Smooth muscle cell of the brain vasculature (primary cell): ENCODE measurements around the gene GNAT1.
"Not testable (repeated sequence)": the region's sequence is repeated elsewhere in the genome, so short reads cannot be mapped to it uniquely, and the experiment has no call there.

Experiments used
- DNase-seq: peaks from one replicate; pipeline ENCODE4 v3.0.0-alpha.2; 2012; ENCODE audit warnings: low read depth, low spot score

Gene GNAT1

DNA sequence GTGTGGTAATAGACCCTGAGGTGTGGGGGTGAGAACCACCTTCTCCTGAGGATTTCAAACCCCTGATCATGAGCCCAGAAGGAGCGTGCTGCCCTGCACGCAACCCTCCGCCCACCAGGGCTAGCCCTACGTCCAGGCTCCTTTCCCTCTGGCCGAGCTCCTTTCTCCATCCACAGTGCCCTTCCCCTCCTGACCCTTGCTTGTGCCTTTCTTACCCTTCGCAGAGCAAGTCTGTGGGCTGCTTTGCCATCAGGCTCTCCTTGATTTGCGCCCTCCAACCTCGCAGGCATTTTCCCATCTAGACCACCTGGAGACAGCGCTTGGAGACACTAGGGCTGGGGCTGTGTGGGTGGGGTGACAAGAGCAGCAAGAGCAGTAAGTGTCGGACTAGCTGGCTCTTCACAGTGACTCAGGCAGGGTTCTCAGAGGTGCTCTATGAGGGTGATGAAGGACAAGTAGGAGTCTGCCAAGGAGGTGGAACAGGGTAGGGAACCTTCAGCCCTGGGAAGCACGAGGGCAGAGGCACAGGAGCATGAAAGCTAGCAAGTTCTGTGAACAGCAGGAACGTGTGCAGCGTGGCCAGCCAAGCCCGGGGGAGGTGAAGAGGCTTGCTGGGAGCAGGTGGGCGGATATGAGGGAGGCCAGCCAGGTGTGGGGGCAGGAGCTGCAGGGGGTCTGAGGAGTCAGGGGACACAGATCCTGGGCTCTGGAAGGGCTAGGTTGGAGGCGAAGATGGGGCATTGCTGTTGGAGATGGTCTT, 11.1 kb downstream of the GNAT1 start:
- no peak for DNase-seq

DNA sequence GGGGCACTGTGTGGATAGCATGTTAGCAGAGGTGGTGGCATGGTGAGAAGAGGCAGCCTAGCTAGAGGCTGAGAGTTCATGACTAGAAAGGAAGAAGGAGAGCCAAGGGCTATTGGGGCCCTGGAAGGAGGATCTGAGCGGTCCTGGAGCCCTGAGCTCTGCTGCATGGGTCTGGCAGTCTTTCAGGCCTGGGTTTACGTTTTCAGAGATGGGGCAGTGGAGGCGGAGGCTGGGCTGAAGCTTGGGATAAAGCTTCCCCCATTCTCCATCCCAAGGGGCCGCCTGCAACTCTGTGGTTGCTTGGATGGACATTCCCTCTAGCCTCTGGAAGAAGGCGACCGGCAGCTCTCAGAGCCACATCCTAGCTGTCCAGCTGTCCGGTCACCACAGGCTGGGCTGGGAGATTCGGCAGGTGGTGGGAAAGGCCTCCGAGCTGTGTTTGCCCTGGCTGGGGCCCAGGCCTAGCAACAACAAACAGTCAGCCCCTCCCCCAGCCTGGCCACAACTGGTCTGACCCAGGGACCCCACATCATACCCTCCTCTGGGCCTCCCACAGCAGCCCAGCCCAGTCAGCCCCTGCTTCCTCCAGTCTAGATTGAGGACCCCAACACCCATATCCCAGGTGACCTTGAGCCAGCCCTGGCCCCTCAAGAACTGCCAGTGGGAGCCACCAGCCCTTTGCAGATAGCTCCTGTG, 11.9 kb downstream of the GNAT1 start:
- DNase-seq = no peak

DNA sequence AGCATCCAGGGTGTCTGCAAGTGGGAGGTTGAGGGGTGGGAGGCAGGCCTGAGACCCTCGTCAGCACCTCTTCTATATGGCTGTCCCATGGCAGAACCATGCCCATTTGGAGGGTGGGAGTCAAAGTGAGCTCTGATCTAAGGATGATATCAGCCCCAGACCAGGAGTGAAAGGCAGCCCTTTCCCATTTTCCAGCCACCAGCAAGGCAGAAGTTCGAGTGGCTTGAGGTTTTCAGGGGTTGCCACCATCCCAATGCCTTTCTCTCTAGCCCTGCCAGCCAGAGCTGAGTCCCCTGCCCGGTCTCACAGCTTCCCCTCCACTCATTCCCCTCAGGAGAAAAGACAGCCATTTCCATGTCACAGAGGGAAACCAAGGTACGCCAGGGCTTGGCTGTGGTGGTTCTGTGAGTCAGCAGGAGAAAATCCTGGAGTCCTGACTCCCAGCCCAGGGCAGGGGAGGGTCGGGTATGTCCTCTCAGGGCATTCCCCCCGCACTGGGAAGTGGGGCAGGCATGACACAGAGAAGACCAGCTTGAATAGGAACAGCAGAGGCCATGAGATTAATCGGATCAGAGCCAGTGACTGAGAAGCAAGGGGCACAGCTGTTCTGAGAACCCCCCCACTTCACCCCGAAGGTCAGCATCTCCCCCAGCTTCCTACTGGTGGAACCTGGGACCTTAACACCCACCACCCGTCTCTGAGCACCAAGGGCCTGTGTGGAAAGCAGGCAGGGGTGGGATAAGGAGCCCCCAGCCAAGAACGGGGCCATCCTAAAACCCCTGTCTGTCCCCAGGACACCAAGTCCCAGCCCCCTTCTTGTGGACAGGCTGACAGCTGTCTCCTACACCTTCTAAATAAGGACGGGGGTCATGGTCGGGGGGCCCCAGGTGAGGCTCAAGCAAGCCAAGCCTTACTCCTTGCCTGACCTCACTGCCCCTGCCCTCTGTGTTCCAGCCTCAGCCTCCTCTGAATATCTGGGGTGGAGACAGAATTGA, 12.7 kb downstream of the GNAT1 start:
- DNase-seq = no peak

DNA sequence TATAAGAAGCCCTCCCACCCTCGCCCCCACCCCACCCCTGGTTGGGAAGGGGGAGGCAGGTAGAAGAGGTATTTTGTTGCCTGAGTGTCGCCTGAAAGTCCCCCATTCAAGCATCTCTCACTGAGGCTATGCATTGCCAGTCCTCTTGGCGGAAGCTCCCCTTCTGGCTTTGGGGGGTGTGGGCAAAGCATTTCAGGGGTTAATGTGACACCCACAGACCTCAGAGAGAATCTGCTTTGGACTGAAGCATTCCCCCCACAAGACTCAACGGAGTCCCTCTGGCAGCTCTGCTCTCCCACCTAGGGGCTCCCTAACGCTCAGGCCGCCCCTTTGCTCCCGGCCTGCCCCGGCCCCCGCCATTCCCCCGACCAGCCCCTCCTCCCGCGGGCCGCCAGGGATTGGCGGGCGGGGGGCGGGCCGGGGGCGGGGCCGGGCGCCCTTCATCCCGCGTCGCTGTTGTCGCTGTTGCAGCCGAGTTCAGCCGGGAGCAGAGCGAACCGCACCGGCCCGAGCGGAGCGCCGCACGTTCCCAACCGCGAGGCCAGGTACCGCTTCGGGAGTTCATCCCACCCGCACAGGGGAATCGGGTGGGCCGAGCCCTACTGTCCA, 13.5 kb downstream of the GNAT1 start, which contains the start of gene SLC38A3:
Gene SLC38A3, plus strand, starts transcription at position 468 of the 609 bp plus-strand sequence. CDS start 8,929 bp downstream, outside the sequence.
- DNase-seq = no peak

DNA sequence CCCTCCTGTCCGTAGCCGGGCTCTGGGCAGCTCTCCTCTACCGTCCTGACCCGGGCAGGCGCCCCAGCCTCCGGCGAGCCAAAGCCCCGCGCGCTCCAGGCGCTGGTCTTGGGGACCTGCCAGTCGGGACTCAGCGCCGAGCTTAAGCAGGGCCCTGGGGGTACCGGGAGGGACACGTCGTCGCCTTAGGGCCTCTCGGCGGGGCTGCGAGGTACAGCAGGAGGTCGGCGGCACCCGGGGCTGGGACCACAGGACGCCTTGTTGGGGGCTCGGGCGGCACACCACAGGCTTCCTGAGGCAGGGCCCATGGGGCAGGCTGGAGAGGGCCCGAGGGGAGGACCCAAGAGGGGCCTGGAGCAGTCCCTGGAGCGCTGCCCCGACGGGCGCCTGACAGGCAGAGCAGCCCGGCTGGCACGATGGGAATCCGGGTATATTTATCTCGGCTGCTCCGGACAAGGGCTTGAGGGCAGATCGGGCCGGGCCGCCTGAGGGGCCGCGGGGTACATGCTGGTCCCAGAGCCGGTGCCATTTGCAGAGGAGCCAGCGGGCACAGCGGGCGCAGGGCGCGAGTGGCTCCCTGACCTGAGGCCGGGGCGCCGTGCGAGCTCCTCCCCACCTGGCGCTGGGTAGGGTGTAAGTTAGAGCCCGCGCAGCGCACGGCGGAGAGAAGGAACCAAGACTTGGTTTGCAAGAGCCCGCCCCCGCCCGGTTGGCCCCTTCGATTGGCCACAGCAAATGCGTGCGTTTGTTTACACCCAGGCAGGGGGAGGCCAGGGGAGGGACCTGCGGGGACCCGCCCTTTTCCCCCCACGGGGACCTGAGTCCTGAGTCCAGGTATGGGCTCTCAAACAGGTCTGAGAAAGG, 14.2 kb downstream of the GNAT1 start:
- no peak for DNase-seq

DNA sequence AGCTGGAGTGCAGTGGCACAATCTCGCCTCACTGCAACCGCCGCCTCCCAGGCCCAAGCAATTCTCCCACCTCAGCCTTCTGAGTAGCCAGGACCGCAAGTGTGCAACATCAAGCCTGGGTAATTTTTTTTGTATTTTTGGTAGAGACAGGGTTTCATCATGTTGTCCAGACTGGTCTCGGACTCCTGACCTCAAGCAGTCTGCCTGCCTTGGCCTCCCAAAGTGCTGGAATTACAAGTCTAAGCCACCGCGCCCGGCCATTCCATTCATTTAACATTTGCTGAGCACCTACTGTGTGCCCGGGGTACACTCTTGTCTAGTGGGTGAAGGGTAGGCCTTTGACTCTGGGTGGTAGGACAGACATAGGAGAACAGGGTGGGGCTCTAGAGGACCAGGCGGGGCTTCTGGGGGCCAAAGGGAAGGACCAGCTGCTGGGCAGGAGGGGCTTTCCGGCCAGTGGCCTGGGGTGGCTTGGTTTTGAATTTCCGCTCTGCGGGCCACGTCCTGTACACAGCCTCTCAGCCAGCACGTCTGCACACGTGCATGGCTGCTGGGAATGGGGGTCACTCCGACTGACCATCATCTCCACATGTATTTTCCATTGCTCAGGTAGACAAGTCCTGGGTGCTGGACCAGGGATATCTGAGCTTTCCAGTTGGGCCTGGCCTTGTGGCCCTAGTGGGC, 16.1 kb downstream of the GNAT1 start:
- DNase-seq = no peak

DNA sequence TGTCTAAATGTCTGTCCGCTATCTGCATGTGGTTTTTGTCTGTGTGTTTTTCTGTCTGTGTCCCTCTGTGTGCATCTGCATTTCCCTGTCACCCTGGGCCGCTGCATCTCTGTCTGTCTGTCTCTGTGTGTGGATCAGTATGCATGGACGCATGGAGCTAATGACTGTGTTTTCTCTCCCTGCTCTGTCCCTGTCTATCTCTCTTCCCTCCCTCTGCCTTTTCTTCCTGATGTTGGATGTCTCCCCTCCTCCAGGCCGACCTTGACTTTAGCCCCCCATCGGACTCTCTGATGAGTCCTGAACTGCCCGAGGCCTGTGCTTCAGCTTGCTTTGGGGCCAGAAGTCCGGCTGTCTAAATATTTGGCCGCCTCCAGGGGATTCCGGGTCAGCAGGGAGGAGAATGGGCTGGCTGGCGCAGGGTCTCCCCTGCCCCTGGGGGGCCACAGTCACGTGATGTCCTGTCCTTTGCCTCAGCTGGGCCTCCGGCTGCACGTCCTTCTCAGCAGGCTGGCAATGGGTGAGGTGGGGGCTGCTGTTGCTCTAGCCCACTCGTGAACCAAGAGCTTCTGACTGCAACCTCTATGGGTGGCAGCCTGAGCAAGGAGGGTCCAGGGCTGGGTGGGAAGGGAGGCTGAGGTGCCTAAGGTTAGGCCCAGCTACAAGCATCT, 17.4 kb downstream of the GNAT1 start:
- no peak for DNase-seq

DNA sequence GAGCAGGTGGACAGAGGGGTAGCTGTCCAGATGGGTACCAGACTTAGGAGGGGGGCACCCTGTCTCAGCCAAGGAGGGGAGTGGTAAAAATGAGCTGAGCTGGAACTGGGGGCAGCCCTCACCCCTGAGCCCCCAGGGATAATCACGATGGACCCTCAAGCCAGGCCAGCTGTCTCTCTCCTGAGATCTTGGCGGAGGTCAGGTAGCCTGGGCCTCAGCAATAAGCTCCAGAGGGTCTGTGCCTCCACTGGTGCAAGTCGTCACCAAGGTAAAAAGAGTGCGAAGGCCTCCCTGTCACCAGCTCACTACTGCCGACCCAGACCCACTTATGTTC, 18.7 kb downstream of the GNAT1 start:
- no peak for DNase-seq

DNA sequence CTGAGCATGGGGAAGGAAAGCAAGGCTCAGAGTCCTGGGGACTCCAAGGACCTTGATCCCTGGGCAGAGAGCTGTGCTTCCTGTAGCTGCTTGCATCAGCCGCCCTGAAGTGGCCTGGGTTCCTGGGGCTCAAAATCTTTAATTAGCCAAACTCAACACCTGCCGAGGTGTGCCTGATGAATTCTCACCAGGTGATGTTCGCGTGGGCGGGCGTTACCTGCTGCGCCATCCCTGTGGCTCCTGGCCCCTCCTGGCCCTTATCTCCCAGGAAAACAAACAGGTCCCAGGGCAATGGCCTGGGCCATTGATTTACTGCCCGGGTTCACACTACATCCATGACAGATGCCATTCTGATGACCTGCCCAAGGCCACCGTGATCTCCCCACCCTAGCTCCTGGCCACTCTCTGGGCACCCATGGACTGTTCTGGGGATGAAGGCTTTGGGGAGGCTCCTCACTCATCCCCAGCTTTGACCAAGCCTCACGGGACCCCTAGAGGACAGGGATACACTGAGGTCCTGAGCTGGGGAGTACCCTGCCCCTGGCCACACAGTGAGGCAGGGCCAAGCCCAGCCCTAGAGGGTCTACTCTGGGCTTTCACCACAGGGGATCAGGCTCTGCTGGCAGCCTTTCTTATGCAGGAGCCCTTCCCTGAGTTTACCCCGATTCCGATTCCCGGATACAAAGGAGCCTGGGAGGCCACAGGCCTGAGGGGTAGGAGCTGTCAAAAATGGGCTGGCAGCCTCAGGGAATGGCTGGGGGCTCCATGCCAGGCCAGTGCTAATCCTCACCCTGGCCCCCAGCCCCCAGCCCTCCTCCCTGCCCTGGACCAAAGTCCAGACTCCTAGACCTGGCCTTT, 19.3 kb downstream of the GNAT1 start:
- no peak for DNase-seq

DNA sequence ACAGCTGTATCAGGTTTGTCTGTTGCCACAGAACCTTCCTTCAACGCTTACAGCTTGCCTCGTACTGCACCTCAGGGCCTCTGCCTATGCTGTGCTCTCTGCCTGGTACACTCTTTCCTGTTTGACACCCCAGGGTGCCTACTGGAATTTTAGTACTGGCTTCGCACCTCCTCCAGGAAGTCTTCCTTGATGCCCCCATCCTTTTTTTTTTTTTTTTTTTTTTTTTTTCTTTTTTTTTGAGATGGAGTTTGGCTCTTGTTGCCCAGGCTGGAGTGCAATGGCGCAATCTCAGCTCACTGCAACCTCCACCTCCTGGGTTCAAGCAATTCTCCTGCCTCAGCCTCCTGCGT, 19.9 kb downstream of the GNAT1 start:
- DNase-seq = not testable (repeated sequence)

DNA sequence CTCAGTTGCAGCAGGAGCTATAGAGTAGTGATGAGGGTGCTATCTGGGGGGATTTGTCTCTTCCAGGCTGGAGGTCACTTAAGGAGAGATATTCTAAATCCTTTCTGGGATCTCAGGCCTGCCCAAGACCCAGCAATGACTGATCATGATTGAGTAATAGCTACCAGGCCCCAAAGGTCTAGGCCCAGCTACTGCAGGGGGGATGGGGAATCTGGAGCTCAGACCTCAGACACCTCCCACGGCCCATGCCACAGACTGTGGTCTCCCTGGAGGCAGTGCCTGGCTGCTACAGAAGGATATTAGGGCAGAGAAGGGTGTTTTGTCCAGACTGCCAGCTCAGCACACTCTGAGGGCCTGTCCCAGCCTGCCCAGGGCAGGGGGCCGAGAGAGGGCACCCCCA, 20.5 kb downstream of the GNAT1 start:
- DNase-seq = no peak

DNA sequence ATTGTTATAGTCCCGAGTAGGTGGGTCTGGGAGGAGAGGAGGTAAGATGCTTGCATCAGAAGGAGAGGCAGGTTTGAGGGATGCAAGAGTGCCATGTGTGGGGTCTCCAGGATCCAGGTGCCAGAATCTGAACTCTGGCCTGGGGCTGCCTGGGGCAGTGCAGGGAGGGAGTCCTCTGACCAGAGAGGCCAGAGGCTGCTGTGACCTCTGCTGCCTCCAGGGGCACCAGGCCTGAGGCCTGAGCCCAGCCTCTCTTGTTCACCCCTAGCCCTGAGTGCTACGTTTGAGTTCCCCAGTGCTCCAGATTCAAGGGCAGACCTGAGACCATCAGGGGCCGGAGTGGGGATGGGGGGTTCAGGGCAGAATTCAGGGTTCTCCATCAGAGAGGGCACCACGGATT, 21.1 kb downstream of the GNAT1 start:
- DNase-seq = no peak

DNA sequence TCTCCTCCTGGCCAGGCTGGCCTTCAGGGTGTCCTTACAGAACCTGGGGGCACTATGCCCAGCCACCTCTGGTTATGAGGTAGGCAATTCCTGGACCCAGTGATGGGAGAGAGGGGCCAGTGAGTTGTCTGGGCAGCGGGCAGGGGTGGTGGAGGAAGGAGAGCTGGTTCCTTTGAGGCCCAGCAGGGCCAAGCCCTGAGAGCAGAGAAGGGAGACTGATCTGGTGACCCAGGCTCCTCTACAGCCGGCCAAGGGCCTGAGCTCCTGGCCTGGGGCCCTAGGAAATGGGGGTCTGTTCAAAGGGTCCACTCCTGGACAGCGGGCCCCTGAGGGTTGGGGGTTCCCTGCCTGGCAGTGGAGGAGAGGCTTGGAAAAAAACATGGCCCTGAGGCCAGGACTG, 21.6 kb downstream of the GNAT1 start:
- no peak for DNase-seq

DNA sequence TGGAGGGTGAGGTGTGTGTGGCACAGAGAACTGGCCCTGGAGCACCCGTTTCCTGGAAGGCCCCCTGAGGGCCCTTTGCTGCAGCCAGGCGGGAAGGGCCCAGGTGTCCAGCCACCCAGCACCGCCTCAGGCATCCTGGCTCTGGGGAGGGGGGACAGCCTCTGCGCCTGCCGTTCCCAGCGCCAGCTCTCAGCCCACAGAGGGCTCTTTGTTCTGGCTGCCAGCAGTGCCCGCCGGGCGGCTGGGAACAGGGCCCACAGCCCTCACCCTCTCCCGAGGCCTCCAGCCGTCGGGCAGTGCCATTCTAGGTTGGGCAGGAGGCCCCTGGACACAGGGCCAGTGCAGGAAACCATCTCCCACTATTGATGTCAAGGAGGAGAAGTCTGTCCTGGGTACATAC, 22.0 kb downstream of the GNAT1 start:
- no peak for DNase-seq

DNA sequence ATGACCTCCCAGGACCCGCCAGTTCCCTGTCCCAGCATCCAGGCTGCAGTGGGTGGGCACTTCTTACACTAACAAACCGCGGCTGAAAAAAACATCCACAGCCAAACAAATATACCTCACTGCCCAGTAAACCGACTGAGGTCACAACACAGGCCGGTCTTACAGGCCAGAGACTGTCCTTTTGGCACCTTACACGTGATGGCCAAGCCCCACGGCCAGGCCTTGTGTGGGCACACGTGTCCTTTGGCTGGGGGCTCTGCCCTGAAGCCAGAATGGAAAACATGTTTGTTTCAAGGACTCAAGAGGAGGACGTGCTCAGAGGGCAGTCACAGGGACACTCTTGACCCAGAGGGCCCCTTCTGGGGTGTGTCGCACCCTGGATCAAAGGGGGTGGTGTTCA, 23.4 kb downstream of the GNAT1 start:
- DNase-seq = no peak

DNA sequence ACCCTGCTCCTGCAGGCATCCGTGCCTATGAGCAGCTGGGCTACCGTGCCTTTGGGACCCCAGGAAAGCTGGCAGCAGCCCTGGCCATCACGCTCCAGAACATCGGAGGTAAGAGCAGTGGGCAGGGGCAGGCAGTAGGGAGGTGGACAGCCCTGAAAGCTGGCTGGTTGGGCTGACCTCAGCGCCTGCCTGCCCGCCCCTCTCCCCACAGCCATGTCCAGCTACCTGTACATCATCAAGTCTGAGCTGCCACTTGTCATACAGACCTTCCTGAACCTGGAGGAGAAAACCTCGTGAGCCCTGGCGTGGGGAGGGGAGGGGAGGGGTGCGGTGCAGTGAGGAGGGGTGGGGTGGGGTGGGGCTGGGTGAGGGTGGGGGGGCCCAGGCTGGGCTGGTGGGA, 24.1 kb downstream of the GNAT1 start:
- DNase-seq = no peak

DNA sequence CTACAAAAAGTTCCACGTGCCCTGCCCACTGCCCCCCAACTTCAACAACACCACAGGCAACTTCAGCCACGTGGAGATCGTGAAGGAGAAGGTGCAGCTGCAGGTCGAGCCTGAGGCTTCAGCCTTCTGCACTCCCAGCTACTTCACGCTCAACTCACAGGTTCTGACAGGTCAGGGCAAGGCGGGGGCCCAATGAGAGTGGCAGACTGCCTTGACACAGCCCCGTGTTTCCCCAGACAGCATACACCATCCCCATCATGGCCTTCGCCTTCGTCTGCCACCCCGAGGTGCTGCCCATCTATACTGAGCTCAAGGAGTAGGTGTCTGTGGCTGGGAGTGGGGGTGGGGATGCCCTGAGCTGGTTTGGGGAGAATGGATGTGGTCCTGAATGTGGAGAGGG, 26.3 kb downstream of the GNAT1 start:
- DNase-seq = no peak

DNA sequence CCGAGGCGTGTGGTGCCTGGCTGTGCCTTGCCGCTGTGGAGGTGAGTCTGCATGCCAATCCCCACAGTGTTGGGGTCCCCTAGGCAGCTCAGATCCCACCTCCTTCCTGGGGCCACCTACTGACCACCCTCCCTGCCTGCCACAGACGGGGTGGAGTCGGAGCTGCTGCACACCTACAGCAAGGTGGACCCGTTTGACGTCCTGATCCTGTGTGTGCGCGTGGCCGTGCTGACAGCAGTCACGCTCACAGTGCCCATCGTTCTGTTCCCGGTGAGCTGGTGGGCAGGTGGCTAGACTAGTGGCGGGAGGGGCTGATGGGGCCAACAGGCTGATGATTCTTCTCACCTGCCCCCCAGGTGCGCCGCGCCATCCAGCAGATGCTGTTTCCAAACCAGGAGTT, 27.0 kb downstream of the GNAT1 start:
- no peak for DNase-seq

DNA sequence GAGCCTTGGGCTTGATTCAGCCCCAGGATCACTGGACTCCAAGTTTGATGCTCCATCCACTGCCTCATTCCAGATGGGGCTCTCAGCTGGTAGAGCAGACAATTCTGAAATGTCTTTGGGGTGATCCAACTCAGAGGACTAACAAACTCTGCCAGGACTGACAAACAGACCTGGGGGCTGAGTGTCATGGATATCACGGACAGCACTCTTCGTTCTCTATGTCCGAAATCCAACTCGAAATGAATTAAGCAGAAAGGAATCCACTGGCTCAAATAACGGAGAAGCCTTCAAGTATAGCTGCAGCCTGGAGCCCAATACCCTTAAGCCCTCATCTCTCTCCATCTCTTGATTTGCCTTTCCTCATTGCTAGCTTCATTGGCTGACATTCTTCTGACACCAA, 27.9 kb downstream of the GNAT1 start:
- DNase-seq = no peak
